ENCODE measurements around the gene B3GALT4.

B3GALT4 gene

GRCh38 chr6:33236328-33236727 is 40.6 kb upstream of the B3GALT4 start (continued):
- TF ChIP-seq BCL11B (tag by site-specific recombination; IDR thresholded peaks at IDR 0.05; ENCODE audit: low read depth), result no peak
- no peak for TF ChIP-seq ZBTB49 (tag by site-specific recombination; IDR thresholded peaks at IDR 0.05; ENCODE audit: low read depth)
- no peak for TF ChIP-seq ZNF157 (tag by site-specific recombination; IDR thresholded peaks at IDR 0.05)

GRCh38 chr6:33236852-33237251 is 40.1 kb upstream of the B3GALT4 start:
- H3K27ac ChIP-seq (ENCODE audit: extremely low read depth, low read depth, low read length), result no peak overlapping the region
- no peaks in the 10 kb centered on the region for H3K9me3 ChIP-seq (ENCODE audit: control insufficient read depth, insufficient read depth, low read depth, low read length)
- no peak overlapping the region for H3K4me3 ChIP-seq (ENCODE audit: low read depth, low read length)
- H3K4me1 ChIP-seq (ENCODE audit: control insufficient read depth, insufficient read depth, low read length), result peaks cover 6% of the 10 kb centered on the region
- TF ChIP-seq ZNF26 (tag by site-specific recombination; IDR thresholded peaks at IDR 0.05) (no peak), ZNF837 (tag by site-specific recombination; IDR thresholded peaks at IDR 0.05) (no peak), ZNF488 (tag by site-specific recombination; IDR thresholded peaks at IDR 0.05) (no peak)
- CTCF ChIA-PET, result interaction anchor here (2.8 kb wide), 1 partner anchor 11 kb away, joined by 12 read pairs; no protein-coding TSS in a partner anchor
- POLR2A ChIA-PET, result no interaction called here
- H3K36me3 ChIP-seq (ENCODE audit: control insufficient read depth in 2 of 2, insufficient read depth in 1 of 2, low read length in 2 of 2), result no peaks in the 10 kb centered on the region

- Histone ChIP-seq H3K9me3 (ENCODE audit: control insufficient read depth, insufficient read depth, low read depth, low read length) (no peaks in the 10 kb centered on the region), H3K36me3 (ENCODE audit: control insufficient read depth in 2 of 2, insufficient read depth in 1 of 2, low read length in 2 of 2) (no peaks in the 10 kb centered on the region), H3K4me1 (ENCODE audit: control insufficient read depth, insufficient read depth, low read length) (peaks cover 6% of the 10 kb centered on the region), H3K27ac (ENCODE audit: extremely low read depth, low read depth, low read length) (no peak overlapping the region), H3K4me3 (ENCODE audit: low read depth, low read length) (no peak overlapping the region)
- CTCF ChIA-PET, result interaction anchor here (1.2 to 3.3 kb wide), 2 partner anchors 11 to 41 kb away, joined by 4 to 22 read pairs; no protein-coding TSS in a partner anchor
- TF ChIP-seq RBAK (tag by site-specific recombination; IDR thresholded peaks at IDR 0.05), result no peak
- no peak for TF ChIP-seq ZNF658 (tag by site-specific recombination; IDR thresholded peaks at IDR 0.05)
- TF ChIP-seq AEBP2 (tag by site-specific recombination; IDR thresholded peaks at IDR 0.05; ENCODE audit: borderline replicate concordance), result no peak
- TF ChIP-seq BCL11A (tag by site-specific recombination; IDR thresholded peaks at IDR 0.05; ENCODE audit: low read depth), result no peak
- no peak for TF ChIP-seq ZNF132 (tag by site-specific recombination; IDR thresholded peaks at IDR 0.05; ENCODE audit: borderline replicate concordance)
- TF ChIP-seq GLI4 (tag by site-specific recombination; IDR thresholded peaks at IDR 0.05), result no peak
- TF ChIP-seq ZFP3 (tag by site-specific recombination; IDR thresholded peaks at IDR 0.05; ENCODE audit: low read depth), result no peak
- TF ChIP-seq ZNF549 (tag by site-specific recombination; IDR thresholded peaks at IDR 0.05), result no peak
- POLR2A ChIA-PET, result no interaction called here
These were observed 39.2 kb upstream of the B3GALT4 start for GRCh38 chr6:33237741-33238140.

- Histone ChIP-seq H3K36me3 (ENCODE audit: control insufficient read depth in 2 of 2, insufficient read depth in 1 of 2, low read length in 2 of 2) (no peaks in the 10 kb centered on the region), H3K4me3 (ENCODE audit: low read depth, low read length) (no peak overlapping the region), H3K27ac (ENCODE audit: extremely low read depth, low read depth, low read length) (no peak overlapping the region), H3K4me1 (ENCODE audit: control insufficient read depth, insufficient read depth, low read length) (no peaks in the 10 kb centered on the region), H3K9me3 (ENCODE audit: control insufficient read depth, insufficient read depth, low read depth, low read length) (no peaks in the 10 kb centered on the region)
- POLR2A ChIA-PET, result no interaction called here
- CTCF ChIA-PET, result no interaction called here
- TF ChIP-seq ZNF518A (tag by site-specific recombination; conservative IDR thresholded peaks at IDR 0.05; ENCODE audit: low read depth) (no peak), KLF8 (tag by site-specific recombination; IDR thresholded peaks at IDR 0.05) (no peak), SP3 (tag by site-specific recombination; IDR thresholded peaks at IDR 0.05) (no peak), IKZF3 (tag by site-specific recombination; IDR thresholded peaks at IDR 0.05) (no peak), ZNF426 (tag by site-specific recombination; IDR thresholded peaks at IDR 0.05) (no peak), ZSCAN23 (tag by site-specific recombination; IDR thresholded peaks at IDR 0.05) (no peak)
These were observed 35.0 kb upstream of the B3GALT4 start for GRCh38 chr6:33241968-33242367.
